GM21381 (cell line): Measurements from ENCODE around the gene IGLON5.

Experiments
- ATAC-seq: cut with Tn5 transposase; IDR thresholded peaks from one replicate; pipeline ENCODE4 v1.9.1; 2021; ENCODE audit warnings: mild to moderate bottlenecking, moderate library complexity; ENCODE audit not compliant: unreplicated experiment

IGLON5 gene

GRCh38 chr19:51317376-51317775 lies 5.9 kb downstream of the IGLON5 start:
- ATAC-seq: no peak

- ATAC-seq: no peak
These were observed 6.5 kb downstream of the IGLON5 start for GRCh38 chr19:51317968-51318367.

- ATAC-seq: no peak
These were observed 7.5 kb downstream of the IGLON5 start for GRCh38 chr19:51318687-51319648.

- no peak for ATAC-seq
These were observed 8.3 kb downstream of the IGLON5 start for GRCh38 chr19:51319649-51320279.

- ATAC-seq: no peak
These were observed 8.8 kb downstream of the IGLON5 start for GRCh38 chr19:51320280-51320657.

- no peak for ATAC-seq
These were observed 10.4 kb downstream of the IGLON5 start for GRCh38 chr19:51321799-51322198.

- no peak for ATAC-seq
These were observed 12.2 kb downstream of the IGLON5 start for GRCh38 chr19:51323481-51324166.

- no peak for ATAC-seq
These were observed 12.7 kb downstream of the IGLON5 start for GRCh38 chr19:51324167-51324481.

GRCh38 chr19:51325161-51325976 lies 13.9 kb downstream of the IGLON5 start:
- no peak for ATAC-seq

- ATAC-seq: no peak
These were observed 15.0 kb downstream of the IGLON5 start for GRCh38 chr19:51326216-51327065.

- ATAC-seq: no peak
These were observed 15.9 kb downstream of the IGLON5 start for GRCh38 chr19:51327066-51328001.

GRCh38 chr19:51329411-51329810 lies 18.0 kb downstream of the IGLON5 start:
- no peak for ATAC-seq

- ATAC-seq: no peak
These were observed 18.9 kb downstream of the IGLON5 start for GRCh38 chr19:51330366-51330765.

GRCh38 chr19:51331193-51331592 lies 19.7 kb downstream of the IGLON5 start:
- ATAC-seq: no peak

GRCh38 chr19:51331716-51332115 lies 20.3 kb downstream of the IGLON5 start:
- no peak for ATAC-seq

- ATAC-seq: no peak
These were observed 22.5 kb downstream of the IGLON5 start for GRCh38 chr19:51333836-51334460.

GRCh38 chr19:51337141-51337860 lies 25.9 kb downstream of the IGLON5 start:
- no peak for ATAC-seq
